Fibroblast of skin of abdomen (primary cell): Measurements from ENCODE around the gene KYNU.
"Not testable (repeated sequence)": the region's sequence is repeated elsewhere in the genome, so short reads cannot be mapped to it uniquely, and the experiment has no call there.

Experiments
- DNase-seq: peaks from one replicate; pipeline ENCODE4 v3.0.0-alpha.2; 2013

Gene KYNU

GRCh38 chr2:143030127-143030526 lies 152.7 kb downstream of the KYNU start:
- no peak for DNase-seq

- DNase-seq, result peak; percentile 81
Measured at GRCh38 chr2:143034292-143035074, 157.0 kb downstream of the KYNU start.

- DNase-seq, result no peak
Measured at GRCh38 chr2:143051465-143051864, 174.0 kb downstream of the KYNU start.

GRCh38 chr2:143053437-143053836 lies 176.0 kb downstream of the KYNU start:
- DNase-seq, result not testable (repeated sequence)

GRCh38 chr2:143056550-143056949 lies 179.1 kb downstream of the KYNU start:
- no peak for DNase-seq

- DNase-seq, result no peak
Measured at GRCh38 chr2:143058851-143059250, 181.4 kb downstream of the KYNU start.

- DNase-seq, result no peak
Measured at GRCh38 chr2:143063612-143064200, 186.2 kb downstream of the KYNU start.

GRCh38 chr2:143068094-143068493 lies 190.6 kb downstream of the KYNU start:
- DNase-seq, result no peak

- DNase-seq, result no peak
Measured at GRCh38 chr2:143068509-143068908, 191.0 kb downstream of the KYNU start.

GRCh38 chr2:143070704-143071103 lies 193.2 kb downstream of the KYNU start:
- DNase-seq, result no peak

- DNase-seq, result no peak
Measured at GRCh38 chr2:143071185-143071876, 193.9 kb downstream of the KYNU start.

- DNase-seq, result not testable (repeated sequence)
Measured at GRCh38 chr2:143074913-143075312, 197.4 kb downstream of the KYNU start.

GRCh38 chr2:143075711-143076110 lies 198.2 kb downstream of the KYNU start:
- DNase-seq, result no peak

- no peak for DNase-seq
Measured at GRCh38 chr2:143078104-143078503, 200.6 kb downstream of the KYNU start.

GRCh38 chr2:143081616-143082015 lies 204.2 kb downstream of the KYNU start:
- no peak for DNase-seq

GRCh38 chr2:143083636-143084035 lies 206.2 kb downstream of the KYNU start:
- peak; percentile 73 for DNase-seq

- DNase-seq, result no peak
Measured at GRCh38 chr2:143084462-143084861, 207.0 kb downstream of the KYNU start.

- DNase-seq, result no peak
Measured at GRCh38 chr2:143085125-143085784, 207.8 kb downstream of the KYNU start.

- no peak for DNase-seq
Measured at GRCh38 chr2:143087033-143087432, 209.6 kb downstream of the KYNU start.

GRCh38 chr2:143088388-143088787 lies 210.9 kb downstream of the KYNU start:
- DNase-seq, result no peak

- DNase-seq, result not testable (repeated sequence)
Measured at GRCh38 chr2:143089520-143089919, 212.1 kb downstream of the KYNU start.
